Esophagus muscularis mucosa (tissue), 3 donors: Measurements from ENCODE around the gene CDC37.

Experiments used
- CTCF ChIP-seq, 3 experiments: fragments of 200-600 bp in 2 of 3; fragments of 450-650 bp in 1 of 3; sonication (generic) in 2 of 3; IDR thresholded peaks; one replicate each; pipeline ENCODE4 v1.5.1; 2017 to 2019; ENCODE audit warnings: antibody characterized with exemption in 3 of 3, mild to moderate bottlenecking in 2 of 3, moderate library complexity in 1 of 3
- EP300 ChIP-seq: sonication (generic); formaldehyde crosslinking; IDR thresholded peaks from one replicate; pipeline ENCODE4 v1.6.1; 2017; ENCODE audit warnings: antibody characterized with exemption

GRCh38 chr19:10364644-10365043 lies 38.7 kb downstream of the CDC37 start:
- no peak for TF ChIP-seq CTCF (IDR thresholded peaks at IDR 0.05)
- TF ChIP-seq EP300, result no peak
